ENCODE data around the gene DNASE1L2. TPM values are rescaled to one million over a fixed set of nuclear protein-coding genes. Genes with fewer than 3 reads are reported as not detected.
"Not testable (repeated sequence)": the region's sequence is repeated elsewhere in the genome, so short reads cannot be mapped to it uniquely, and the experiment has no call there.

The DNASE1L2 gene, protein sequence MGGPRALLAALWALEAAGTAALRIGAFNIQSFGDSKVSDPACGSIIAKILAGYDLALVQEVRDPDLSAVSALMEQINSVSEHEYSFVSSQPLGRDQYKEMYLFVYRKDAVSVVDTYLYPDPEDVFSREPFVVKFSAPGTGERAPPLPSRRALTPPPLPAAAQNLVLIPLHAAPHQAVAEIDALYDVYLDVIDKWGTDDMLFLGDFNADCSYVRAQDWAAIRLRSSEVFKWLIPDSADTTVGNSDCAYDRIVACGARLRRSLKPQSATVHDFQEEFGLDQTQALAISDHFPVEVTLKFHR
- 0.51 and 0.56 TPM in 2 replicates for total RNA-seq

DNA sequence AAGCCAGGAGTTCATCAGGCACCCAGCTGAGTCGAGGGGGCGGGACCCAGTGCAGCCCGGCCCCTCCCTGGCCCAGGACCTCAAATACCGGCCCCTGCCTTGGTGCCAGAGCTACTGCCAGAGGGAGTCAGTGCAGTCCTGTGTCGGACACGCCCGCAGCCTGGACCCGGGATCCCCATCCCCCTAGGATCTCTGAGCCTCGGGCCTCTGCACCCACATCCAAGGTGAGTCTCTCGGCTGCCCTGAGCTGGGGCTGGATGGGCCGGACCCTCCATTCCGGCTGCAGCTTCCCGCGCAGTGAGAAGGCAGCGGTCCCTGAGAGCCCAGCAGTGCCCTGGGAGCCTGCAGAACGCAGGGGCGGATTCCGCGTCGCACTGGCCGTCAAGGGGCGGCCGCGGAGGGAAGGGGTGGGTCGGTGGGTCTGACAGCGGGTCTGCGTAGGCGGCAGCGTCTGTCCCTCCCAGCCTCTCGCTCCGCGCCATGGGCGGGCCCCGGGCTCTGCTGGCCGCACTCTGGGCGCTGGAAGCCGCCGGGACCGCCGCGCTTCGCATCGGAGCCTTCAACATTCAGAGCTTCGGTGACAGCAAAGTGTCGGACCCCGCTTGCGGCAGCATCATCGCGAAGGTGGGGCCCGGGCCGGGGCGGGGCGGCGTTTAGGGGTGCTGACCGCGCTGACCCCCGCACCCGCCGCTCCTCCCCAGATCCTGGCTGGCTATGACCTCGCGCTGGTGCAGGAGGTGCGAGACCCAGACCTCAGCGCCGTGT, at the start of gene DNASE1L2:
Gene DNASE1L2, plus strand, starts transcription at position 108 of the 765 bp plus-strand sequence. Its CDS starts 373 bp downstream, at position 481.
- peak; percentile 37 for DNase-seq

DNA sequence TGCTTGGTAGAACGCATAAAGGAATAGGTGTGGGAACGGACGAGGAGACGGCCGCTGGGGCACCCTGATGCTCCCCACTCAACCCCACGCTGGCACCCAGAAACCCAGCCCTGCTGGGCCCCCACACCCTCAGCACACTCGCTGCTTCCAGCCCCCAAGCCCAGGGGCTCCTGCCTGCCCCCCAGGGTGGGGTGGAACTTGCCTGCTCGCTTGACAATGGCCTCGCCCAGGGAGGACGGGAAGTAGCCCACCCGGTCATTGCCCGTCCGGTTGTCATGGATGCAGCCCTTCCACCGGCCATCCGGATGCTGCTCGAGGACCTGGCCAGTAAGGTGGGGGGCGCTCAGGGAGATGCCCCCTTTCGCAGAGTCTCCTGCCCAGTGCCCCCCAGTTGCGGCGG, 49.7 kb upstream of the DNASE1L2 start:
- DNase-seq = no peak

DNA sequence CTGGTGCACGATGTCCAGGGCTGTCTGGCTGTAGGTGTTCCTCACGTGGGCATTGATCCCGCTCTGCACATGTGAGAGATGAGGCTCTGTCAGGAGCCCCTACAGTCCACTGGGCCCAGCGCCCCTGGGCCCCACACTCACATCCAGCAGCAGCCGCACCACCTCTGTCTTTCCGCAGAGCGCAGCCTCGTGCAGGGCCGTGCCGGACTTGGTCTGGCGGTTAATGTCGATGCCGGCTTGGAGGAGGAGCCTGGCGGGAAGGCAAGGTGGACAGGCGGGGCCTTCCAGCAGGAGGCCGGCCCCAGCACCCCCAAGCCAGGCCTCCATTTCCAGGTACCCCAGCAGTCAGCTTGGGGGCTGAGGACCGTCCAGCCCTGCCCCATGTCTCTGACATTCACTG, 49.0 kb upstream of the DNASE1L2 start:
- no peak for DNase-seq

DNA sequence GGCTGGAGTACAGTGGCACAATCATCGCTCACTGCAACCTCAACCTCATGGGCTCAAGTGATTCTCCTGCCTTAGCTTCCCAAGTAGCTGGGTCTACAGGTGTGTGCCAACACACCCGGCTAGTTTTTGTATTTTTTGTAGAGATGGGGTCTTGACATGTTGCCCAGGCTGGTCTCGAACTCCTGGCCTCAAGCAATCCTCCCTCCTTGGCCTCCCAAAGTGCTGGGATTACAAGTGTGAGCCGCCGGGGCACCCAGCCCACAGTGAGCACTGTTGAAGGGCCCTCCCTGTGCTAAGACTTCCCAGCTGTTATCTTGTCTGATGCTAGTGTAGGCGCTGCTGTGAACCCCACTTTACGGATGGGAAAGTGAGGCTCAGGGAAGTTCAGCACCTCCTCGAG, 47.8 kb upstream of the DNASE1L2 start:
- DNase-seq = no peak

DNA sequence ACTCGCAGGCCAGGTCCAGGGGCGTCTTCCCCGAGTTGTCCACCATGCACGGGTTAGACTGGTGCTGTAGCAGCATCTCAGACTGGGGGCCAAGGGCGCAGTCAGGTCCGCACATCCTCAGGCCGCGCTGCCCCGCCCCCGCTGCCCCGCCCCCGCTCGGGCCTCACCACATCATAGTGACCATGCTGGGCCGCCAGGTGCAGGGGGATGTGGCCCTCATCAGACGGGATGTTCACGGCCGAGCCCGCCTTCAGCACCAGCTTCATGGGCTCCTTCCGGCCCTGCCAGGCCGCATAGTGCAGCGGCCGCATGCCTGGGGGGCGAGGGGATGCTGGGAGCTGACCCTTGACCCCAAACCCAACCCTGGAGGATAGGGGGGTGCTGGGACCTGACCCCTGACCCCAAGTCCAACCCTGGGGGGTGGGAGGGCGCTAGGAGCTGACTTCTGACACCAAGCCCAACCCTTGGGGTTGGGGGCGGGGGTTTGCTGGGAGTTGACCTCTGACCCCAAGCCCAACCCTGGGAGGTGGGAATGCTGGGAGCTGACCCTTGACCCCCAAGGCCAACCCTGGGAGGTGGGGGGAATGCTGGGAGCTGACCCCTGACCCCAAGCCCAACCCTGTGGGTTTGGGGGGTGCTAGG, 46.9 kb upstream of the DNASE1L2 start:
- DNase-seq = no peak

DNA sequence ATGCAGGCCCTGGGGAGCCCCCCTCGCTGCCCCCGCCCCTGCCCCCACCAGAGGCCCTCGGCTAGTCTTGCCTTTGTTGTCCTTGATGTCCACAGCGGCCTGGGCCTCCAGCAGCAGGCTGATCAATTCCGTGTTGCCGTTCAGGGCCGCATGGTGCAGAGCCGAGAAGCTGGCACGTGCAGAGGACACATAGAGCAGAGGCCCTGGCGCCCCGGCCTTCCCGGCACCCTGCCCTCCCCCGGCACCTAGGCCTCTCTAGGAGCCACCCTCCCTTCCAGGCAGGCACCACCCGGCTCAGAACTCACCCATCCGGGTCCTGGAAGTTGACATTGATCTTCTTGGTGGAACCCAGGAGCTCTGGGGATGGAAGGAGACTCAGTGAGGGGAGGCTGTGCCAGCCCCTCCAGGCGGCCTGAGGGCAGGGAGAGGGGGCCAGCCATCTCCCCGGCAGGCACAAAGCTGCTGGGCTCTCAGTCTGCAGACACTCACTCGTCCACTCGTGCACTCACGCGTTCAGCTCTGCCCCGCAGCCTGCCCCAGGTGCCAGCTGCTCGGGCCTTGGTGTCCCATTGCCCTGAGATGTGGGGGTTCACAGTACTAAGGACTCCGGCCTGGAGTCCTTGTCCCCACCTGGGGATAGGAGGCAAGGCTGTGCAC, 46.1 kb upstream of the DNASE1L2 start:
- no peak for DNase-seq

DNA sequence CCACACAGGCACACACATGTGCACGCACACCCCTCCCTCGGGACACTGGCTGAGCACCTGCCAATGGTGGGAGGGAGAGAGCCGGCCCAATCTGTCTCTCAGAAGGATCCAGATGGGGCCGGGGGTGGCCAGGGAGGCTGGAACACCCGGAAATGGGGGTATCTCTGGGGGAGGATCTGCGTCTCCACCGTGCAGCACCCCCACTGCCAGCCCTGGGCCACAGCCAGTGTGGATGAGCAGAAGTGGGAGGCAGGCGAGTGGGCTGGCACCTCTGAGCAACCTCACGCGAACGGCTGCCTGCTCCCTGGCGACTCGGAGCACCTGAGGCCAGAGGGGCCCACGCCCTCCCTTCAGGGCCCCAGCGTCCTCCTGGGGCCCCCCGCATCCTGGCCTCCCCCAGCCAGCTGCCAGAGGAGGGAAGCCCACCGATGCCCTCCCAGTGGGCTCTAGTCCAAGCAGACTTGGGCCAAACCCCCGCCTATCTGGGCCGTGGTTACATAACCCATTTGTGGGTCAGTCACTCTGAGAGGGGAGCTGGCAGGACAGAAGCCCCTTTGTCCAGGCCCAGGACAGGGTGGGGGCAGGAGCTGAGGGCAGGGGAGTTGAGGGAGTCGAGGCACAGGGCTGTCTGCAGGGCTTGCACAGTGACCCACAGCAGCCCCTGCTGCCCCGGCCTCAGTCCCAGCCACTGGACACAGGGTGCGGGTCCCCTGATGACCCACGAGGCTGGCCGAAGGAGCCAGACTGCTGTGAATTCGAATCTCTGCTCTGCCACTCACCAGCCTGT, 45.4 kb upstream of the DNASE1L2 start:
- no peak for DNase-seq

DNA sequence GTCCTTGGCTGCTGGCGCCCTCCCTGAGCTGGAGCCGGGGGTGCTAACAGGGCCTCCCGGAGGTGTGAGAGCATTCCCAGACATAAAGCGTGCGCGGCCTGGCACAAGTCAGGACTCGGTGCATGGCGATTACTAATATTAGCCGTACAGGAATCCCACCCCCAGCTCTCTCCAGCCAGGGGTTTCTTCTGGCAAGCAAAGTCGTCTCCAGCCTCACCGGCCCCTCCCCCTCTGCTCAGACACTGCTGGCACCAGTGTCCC, 44.9 kb upstream of the DNASE1L2 start:
- no peak for DNase-seq

DNA sequence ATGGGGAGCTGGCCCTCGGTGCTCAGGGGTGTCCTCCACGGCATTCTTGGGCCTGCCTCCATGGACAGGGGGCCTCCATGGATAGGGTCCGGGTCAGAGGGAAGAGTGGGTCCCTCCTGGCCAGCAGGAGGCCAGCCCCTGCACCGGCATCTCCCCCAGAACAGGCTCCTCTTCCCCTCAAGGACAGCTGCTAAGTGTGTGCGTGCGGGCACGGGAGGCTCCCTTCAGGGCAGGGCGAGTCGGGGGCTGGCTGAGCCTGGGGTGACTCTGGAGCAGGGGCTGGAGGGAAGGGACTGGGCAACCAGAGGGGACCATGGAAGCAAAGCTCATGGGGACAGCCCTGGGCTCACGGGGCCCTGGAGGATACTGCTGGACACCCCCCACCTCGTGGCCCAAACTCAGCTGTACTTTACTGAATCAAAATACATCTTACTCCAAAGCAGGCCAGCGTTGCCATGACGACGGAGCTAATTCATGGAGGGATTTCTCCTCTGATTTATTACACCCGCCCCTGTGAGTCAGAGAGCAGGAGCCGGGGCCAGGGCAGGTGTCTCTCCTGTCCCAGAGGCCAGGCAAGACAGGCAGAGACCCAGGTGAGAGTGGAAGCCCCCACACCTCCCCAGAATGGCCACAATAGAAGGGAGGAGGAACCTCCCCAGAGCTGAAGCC, 41.9 kb upstream of the DNASE1L2 start:
- DNase-seq = peak; percentile 23

DNA sequence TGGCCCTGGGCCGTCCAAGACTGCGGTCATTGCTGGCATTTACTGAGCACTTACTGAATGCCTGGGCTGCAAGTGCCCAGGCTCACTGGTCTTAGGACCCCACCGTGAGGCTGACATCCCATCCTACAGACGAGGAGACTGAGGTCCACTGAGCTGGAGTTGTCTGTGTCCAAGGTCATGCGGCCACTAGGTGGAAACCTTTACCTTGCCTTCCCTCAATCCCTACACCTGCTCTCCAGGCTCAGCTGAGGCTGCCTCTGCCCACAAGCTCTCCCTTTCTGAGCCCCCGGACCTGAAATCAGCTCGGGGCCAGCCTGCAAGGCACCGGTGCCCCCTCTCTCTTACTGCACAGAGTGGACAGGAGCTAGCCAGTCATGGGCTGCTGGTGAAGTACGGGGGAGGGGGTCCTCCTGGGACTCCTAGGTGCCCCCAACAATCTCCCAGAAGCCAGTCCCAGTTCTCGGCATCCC, 41.4 kb upstream of the DNASE1L2 start:
- DNase-seq = peak; percentile 69

DNA sequence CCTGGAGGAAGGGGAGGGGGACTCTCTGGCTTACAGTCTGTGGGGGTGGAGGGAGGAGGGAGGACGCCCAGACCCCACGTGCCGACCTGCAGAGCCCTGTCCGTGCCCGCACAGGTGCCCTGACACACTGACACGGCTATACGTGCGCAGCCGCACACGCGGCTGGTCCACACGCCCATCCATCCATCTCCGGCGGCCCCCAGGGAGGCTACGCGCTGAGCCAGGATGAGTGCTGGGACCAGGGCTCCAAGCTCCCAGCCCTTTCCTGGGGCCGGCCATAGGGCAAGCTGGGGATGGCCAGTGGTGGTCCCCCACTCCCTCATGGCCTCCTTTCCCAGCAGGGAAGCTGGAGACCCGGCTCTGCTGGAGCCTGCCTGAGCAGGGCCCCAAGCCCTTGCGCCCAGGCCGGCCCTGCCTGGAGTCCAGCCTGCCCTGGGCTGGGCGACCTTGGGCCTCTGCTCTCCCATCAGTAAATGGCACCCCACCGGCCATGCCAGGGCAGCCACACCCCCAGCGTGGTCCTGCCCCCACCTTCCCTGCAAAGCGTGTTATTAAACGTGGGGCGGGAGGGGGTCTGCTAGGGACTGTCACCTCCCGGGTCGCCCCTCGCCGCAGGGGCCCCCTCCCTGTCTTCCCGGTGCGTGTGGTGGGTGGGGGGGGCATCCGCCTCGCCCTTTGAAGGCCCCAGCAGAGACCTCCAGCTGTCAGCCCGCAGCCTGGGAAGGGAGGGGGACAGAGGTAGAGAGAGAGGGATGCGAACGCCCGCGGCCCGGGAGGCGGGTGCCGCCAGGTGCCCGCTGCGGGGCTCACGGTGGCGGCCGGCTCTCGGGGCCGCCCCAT, 40.7 kb upstream of the DNASE1L2 start:
- DNase-seq = no peak

DNA sequence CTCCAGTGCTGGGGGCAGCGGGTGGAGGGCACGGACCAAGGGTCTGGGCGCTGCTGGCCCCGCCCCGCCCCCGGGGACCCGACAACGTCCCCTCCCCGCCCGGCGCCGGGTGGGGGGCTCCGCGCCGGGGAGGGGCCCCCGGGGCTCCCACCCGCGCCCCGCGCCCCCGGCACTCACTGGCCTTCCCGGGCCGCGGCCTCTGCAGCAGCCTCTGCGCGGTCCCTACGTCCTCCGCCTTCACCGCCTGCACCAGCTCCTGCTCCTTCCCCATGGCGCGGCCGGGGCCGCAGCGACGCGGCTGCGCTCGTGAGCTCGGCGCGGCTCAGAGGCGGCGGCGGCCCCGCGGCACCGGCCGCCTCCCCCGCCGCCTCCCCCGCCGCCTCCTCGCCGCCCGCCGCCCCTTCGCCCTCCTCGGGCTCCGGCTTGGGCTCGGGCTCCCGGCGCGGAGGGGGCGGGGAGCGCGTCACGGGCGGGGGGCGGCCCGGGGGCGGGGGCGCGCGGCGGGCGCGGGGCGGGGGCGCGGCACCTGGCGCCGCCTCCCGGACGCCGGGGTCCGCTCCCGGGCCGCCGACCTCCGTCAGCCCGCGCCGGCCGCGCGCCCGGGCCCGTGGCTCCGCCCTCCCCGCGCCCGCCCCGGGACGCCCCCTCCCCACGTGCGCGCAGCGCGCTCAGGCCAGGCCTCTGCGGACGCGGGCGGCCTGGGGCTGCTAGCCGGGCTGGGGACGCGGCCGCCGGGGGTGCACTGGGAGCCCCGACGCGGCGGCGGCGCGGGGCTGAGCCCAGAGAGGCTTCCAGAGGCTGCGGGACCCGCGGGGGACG, 39.9 kb upstream of the DNASE1L2 start, which contains the start of gene CASKIN1:
Gene CASKIN1, minus strand, starts transcription at position 444 of the 819 bp plus-strand sequence. Its CDS starts 173 bp downstream, at position 271.
- peak; percentile 35 for DNase-seq

DNA sequence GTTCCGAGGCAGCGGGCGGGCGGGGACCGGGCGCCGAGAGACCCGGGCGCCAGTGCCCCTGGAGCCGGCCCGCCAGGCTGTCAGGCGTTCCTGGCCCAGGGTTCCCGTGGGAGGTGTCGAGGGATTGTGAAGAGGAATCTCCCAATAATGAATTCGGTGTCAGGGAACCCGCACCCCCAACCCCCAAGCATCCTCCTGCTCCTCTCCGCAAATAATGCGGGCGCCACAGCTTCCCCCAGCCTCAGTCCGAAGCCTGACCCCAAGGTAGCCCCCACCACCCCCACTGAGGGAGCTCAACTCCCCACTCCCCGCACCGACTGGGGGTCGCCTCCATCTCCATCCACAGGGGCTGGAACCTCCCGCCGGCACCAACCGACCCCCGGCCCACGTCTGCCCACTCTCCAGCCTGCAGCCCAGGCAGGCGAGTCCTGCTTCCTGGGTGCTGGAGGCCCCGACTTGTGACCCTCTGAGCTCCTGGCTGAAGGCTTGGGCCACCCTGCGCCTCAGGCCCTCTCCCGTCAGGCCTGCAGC, 39.2 kb upstream of the DNASE1L2 start:
- DNase-seq = no peak

DNA sequence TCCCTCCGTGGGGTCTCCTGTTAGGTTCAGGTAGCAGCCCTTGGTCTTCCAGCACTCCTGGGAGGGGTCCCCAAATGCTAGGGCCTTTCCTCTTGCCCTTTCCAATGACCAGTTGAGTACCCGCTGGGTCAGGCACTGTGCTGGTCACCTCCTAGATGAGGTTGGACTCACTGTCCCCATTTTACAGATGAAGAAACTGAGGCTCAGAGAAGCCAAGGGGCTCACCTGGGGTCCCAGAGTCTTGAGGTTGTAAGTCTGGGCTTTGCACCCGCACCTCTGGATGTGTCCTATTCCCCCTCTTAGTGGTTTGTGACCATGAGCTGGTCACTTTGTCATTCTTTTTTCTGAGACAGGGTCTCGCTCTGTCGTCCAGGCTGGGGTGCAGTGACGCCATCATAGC, 38.5 kb upstream of the DNASE1L2 start:
- no peak for DNase-seq

DNA sequence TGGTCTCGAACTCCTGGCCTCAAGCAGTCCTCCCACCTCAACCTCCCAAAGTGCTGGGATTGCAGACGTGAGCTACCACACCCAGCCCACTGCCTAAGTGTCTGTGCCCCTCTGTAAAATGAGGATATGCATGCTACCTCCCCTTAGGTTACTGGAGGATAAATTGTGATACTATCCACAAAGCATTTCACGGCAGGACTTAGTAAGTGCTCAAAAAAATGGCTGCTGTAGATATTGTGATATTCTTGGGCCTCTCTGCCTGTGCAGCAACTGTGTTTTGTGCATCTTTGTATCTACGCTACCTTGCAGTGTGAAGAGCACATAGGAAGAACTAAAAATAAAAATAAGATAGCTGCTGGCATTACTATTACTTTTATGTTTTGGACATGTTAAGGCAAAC, 38.0 kb upstream of the DNASE1L2 start:
- no peak for DNase-seq

DNA sequence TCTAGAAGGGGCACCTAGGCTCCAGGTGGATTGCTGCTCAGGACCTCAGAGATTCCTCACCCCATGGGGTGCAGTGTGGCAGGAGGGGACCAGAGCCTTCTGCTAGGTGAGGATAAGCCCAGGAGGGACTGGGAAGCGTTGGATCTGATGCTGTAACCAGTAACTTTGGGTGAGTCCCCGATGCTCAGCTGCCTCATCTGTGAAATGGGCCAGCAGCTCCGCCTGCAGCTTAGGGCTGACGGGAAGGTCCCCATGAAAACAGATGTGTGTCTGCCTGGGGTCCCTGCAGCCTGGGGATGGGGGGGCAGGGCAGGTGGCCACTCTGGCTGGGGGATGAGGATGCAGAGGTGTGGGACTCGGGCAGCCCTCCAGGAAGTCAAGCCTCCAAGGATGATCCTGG, 37.1 kb upstream of the DNASE1L2 start:
- DNase-seq = no peak

DNA sequence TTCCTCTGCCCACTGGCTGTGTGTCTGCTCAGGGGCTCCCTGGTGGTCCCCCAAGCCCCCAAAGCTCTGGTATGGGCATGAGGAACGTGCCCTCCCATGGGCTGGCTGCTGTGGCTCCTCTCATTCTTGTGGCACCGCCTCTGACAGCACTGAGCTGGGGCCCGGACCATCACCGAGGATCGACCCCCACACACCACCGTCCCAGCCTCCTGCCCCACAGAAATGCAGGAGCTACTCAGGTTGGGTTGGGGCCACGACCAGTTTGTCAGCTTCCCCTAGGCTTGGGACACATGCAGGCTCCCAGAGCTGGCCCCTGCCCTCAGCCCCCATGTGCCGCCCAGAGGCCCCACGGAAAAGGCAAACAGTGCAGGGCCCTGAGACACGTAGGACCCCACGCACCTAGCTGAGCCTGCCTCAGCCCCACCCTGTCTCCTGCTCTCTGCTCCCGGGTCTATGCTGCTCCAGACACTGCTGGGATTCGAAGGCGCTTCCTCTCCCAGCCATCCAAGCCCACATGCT, 36.6 kb upstream of the DNASE1L2 start:
- no peak for DNase-seq

DNA sequence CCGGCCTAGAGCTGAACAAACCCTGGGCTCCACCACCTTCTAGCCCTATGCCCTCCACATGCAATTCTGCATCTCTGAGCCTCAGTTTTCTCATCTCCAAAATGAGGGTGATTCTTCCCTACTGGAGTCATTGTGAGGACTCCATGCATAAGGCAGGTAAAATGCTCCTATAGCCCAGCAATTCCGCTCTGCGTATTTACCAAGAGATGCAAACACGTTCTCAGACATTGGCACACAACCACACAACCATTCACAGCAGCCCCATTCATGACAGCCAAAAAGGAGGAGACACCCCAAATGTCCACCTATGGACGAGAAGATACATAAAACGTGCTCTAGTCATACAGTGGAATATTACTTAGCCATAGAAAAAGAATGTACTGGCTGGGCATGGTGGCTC, 35.9 kb upstream of the DNASE1L2 start:
- DNase-seq = no peak

DNA sequence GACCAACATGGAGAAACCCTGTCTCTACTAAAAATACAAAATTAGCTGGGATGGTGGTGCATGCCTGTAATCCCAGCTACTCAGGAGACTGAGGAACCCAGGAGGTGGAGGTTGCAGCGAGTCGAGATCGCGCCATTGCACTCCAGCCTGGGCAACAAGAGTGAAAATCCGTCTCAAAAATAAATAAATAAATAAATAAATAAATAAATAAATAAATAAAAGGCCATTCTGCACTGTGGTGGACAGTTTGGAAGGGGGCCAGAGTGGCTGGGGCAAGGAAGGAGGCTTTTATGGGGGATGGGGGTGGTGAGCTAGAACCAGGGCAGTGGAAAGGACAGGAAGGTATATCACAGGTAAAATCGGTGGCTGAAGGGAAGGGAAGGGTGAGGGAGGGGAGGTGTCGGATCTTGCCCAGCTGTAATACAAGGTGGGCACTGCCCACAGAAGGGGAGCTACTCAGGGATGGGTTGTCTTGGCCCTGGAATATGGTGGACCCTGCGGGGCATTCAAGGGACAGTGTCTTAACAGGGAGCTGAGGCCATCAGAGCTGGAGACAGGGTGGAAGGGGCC, 33.0 kb upstream of the DNASE1L2 start:
- not testable (repeated sequence) for DNase-seq

Data from dermis blood vessel endothelial cell (primary cell).